GM19238 (cell line): ENCODE measurements around the gene GOT2.
"Not testable (repeated sequence)": the region's sequence is repeated elsewhere in the genome, so short reads cannot be mapped to it uniquely, and the experiment has no call there.

ENCODE experiments used
- DNase-seq: peaks from one replicate; pipeline ENCODE4 v3.0.0; 2011; ENCODE audit warnings: low spot score; ENCODE audit not compliant: insufficient read length

The GOT2 gene

GRCh38 chr16:58733671-58734458 is at the start of gene GOT2:
Gene GOT2, minus strand, starts transcription at chr16:58734316. Its CDS starts 88 bp downstream, at chr16:58734228.
- DNase-seq, result peak; percentile 80

GRCh38 chr16:58779291-58779690 is 45.2 kb upstream of the GOT2 start:
- DNase-seq, result not testable (repeated sequence)

GRCh38 chr16:58773870-58774269 is 39.8 kb upstream of the GOT2 start:
- no peak for DNase-seq

GRCh38 chr16:58768145-58768544 is 34.0 kb upstream of the GOT2 start:
- DNase-seq, result no peak

- no peak for DNase-seq
These were observed 33.5 kb upstream of the GOT2 start for GRCh38 chr16:58767581-58767980.

- DNase-seq, result no peak
These were observed 22.7 kb upstream of the GOT2 start for GRCh38 chr16:58756650-58757332.

- DNase-seq, result peak; percentile 43
These were observed 22.0 kb upstream of the GOT2 start for GRCh38 chr16:58755989-58756649.

GRCh38 chr16:58753711-58754134 is 19.6 kb upstream of the GOT2 start:
- DNase-seq, result no peak

- DNase-seq, result no peak
These were observed 10.4 kb upstream of the GOT2 start for GRCh38 chr16:58744497-58744896.

GRCh38 chr16:58741976-58742375 is 7.9 kb upstream of the GOT2 start:
- no peak for DNase-seq

- no peak for DNase-seq
These were observed 7.0 kb upstream of the GOT2 start for GRCh38 chr16:58741166-58741565.

- no peak for DNase-seq
These were observed 4.7 kb upstream of the GOT2 start for GRCh38 chr16:58738672-58739296.

GRCh38 chr16:58736341-58736740 is 2.2 kb upstream of the GOT2 start:
- DNase-seq, result not testable (repeated sequence)

GRCh38 chr16:58734459-58734787 is 307 bp upstream of the GOT2 start:
- DNase-seq, result no peak

GRCh38 chr16:58733248-58733670 is 857 bp downstream of the GOT2 start:
- no peak for DNase-seq

GRCh38 chr16:58732545-58733247 is 1.4 kb downstream of the GOT2 start:
- no peak for DNase-seq

- DNase-seq, result no peak
These were observed 3.3 kb downstream of the GOT2 start for GRCh38 chr16:58730724-58731370.

- no peak for DNase-seq
These were observed 6.1 kb downstream of the GOT2 start for GRCh38 chr16:58727796-58728568.

- DNase-seq, result no peak
These were observed 6.9 kb downstream of the GOT2 start for GRCh38 chr16:58727028-58727781.
